Keratinocyte (primary cell): ENCODE results near the gene TM9SF2. TPM values are rescaled to one million over a fixed set of nuclear protein-coding genes. Genes with fewer than 3 reads are reported as not detected.
A peak's percentile ranks its signal among the peaks of the same experiment; 100 is the strongest.

Experiments used
- DNase-seq: peaks from one replicate; pipeline ENCODE4 v3.0.0-alpha.2; 2011; ENCODE audit warnings: low read depth, missing footprints, low spot score
- FAIRE-seq: peaks from 2 replicates; lab custom pipeline; 2011; peaks lifted over from hg19 to GRCh38; lab: Jason Lieb, UNC
- H2AFZ ChIP-seq: 2 replicates; pipeline ENCODE4 v1.6.0; 2012; ENCODE audit warnings: low read length, control low read depth, inconsistent platforms; ENCODE audit not compliant: control insufficient read depth
- H3K27ac ChIP-seq: 2 replicates; pipeline ENCODE4 v1.5.1; 2011; ENCODE audit warnings: low read length; ENCODE audit not compliant: control insufficient read depth, insufficient read depth
- H3K27me3 ChIP-seq: 3 replicates; pipeline ENCODE4 v1.6.0; 2011; ENCODE audit warnings: low read length; ENCODE audit not compliant: control insufficient read depth, insufficient read depth; ENCODE audit errors: extremely low read depth
- H3K36me3 ChIP-seq, 2 experiments: 2 replicates in 1 of 2; 3 replicates in 1 of 2; pipeline ENCODE4 v1.5.1; 2011; ENCODE audit warnings: low read length in 2 of 2, mild to moderate bottlenecking in 1 of 2; ENCODE audit not compliant: control insufficient read depth in 2 of 2, insufficient read depth in 2 of 2; ENCODE audit errors: extremely low read depth in 1 of 2
- H3K4me1 ChIP-seq: 3 replicates; pipeline ENCODE4 v1.5.1; 2011; ENCODE audit warnings: low read length; ENCODE audit not compliant: control insufficient read depth, insufficient read depth; ENCODE audit errors: extremely low read depth
- H3K4me2 ChIP-seq: 3 replicates; pipeline ENCODE4 v1.6.0; 2011; ENCODE audit warnings: low read depth, low read length; ENCODE audit not compliant: control insufficient read depth, insufficient read depth; ENCODE audit errors: extremely low read depth
- H3K4me3 ChIP-seq, 3 experiments: fragments of 200-600 bp in 1 of 3; sonication (generic) in 1 of 3; 2 replicates in 2 of 3; 3 replicates in 1 of 3; pipeline ENCODE4 v1.5.1; 2011 to 2016; ENCODE audit warnings: low read length in 3 of 3, mild to moderate bottlenecking in 3 of 3, control low read depth in 2 of 3, inconsistent platforms in 1 of 3, low read depth in 1 of 3, mixed read lengths in 1 of 3, mixed run types in 1 of 3, moderate library complexity in 1 of 3; ENCODE audit not compliant: control insufficient read depth in 2 of 3, insufficient read depth in 2 of 3; ENCODE audit errors: extremely low read depth in 1 of 3
- H3K79me2 ChIP-seq: 2 replicates; pipeline ENCODE4 v1.6.0; 2012; ENCODE audit warnings: low read length; ENCODE audit not compliant: control insufficient read depth, insufficient read depth
- H3K9ac ChIP-seq: 3 replicates; pipeline ENCODE4 v1.6.0; 2011; ENCODE audit warnings: low read length; ENCODE audit not compliant: control insufficient read depth, insufficient read depth; ENCODE audit errors: extremely low read depth
- H3K9me1 ChIP-seq: 3 replicates; pipeline ENCODE4 v1.6.0; 2011; ENCODE audit warnings: low read length; ENCODE audit not compliant: control insufficient read depth, insufficient read depth; ENCODE audit errors: extremely low read depth
- H3K9me3 ChIP-seq: 2 replicates; pipeline ENCODE4 v1.5.1; 2012; ENCODE audit warnings: low read depth, low read length; ENCODE audit not compliant: control insufficient read depth
- H4K20me1 ChIP-seq: 3 replicates; pipeline ENCODE4 v1.6.0; 2011; ENCODE audit warnings: low read length; ENCODE audit not compliant: control insufficient read depth, insufficient read depth; ENCODE audit errors: extremely low read depth
- EZH2 ChIP-seq: IDR thresholded peaks from one replicate; pipeline ENCODE4 v1.6.1; 2012; ENCODE audit warnings: inconsistent platforms, mild to moderate bottlenecking, low read length, moderate library complexity
- dilution Hi-C: fragments of 300-500 bp; cut with MboI; formaldehyde crosslinking; loops from one replicate; pipeline ENCODE4 v1.7.0; 2020; ENCODE audit warnings: low sequenced_read_pairs; ENCODE audit not compliant: extremely low pct_ligation_motif_present
- polyA minus RNA-seq, 3 experiments: library from RNA; depleted of rRNA, polyadenylated mRNA; stranded (reverse); fragments of >200 nt; gene quantifications; 1 replicate in 1 of 3; 2 replicates in 1 of 3; 3 replicates in 1 of 3; pipeline ENCODE4 v1.2.3, GENCODE V29; 2011
- polyA plus RNA-seq, 5 experiments: library from polyadenylated mRNA; depleted of rRNA in 3 of 5; stranded (reverse) in 3 of 5; stranded (forward) in 1 of 5; unstranded in 1 of 5; fragments of >200 nt; gene quantifications; 1 replicate in 1 of 5; 2 replicates in 3 of 5; 3 replicates in 1 of 5; pipeline versions ENCODE4 v1.2.1 to v1.2.3, GENCODE V29; 2011 to 2012; ENCODE audit warnings: missing spikeins in 2 of 5, low read depth in 1 of 5, low replicate concordance in 1 of 5
- TF ChIP-seq, protein P1 (sequence below), 3 experiments: IDR thresholded peaks in 1 of 3; conservative IDR thresholded peaks in 1 of 3; optimal IDR thresholded peaks in 1 of 3; 2 replicates in 2 of 3; 3 replicates in 1 of 3; pipeline versions ENCODE3 to v1.5.1; 2011; ENCODE audit warnings: low read length in 3 of 3, mild to moderate bottlenecking in 3 of 3, moderate library complexity in 2 of 3, control low read depth in 1 of 3, inconsistent platforms in 1 of 3; ENCODE audit not compliant: insufficient read depth in 2 of 3; ENCODE audit errors: extremely low read depth in 1 of 3

TM9SF2 gene
- polyA plus RNA-seq = 96.5 to 134 TPM (median 102 TPM) in 3 replicates
- 149 TPM for polyA plus RNA-seq (2011; ENCODE audit: low read depth)
- 39.7 and 80.6 TPM in 2 replicates for polyA plus RNA-seq (2011; cell fraction: cytosol; rRNA removed)
- polyA plus RNA-seq (2011; cell fraction: nucleus; rRNA removed) = 141 and 213 TPM in 2 replicates
- polyA plus RNA-seq (2012; ENCODE audit: low replicate concordance) = 62.0 and 78.9 TPM in 2 replicates
- polyA minus RNA-seq = 35.7 to 154 TPM (median 114 TPM) in 3 replicates
- polyA minus RNA-seq (2011; cell fraction: cytosol; rRNA and poly(A)+ RNA removed) = 109 TPM
- polyA minus RNA-seq (2011; cell fraction: nucleus; rRNA and poly(A)+ RNA removed) = 148 and 216 TPM in 2 replicates

DNA sequence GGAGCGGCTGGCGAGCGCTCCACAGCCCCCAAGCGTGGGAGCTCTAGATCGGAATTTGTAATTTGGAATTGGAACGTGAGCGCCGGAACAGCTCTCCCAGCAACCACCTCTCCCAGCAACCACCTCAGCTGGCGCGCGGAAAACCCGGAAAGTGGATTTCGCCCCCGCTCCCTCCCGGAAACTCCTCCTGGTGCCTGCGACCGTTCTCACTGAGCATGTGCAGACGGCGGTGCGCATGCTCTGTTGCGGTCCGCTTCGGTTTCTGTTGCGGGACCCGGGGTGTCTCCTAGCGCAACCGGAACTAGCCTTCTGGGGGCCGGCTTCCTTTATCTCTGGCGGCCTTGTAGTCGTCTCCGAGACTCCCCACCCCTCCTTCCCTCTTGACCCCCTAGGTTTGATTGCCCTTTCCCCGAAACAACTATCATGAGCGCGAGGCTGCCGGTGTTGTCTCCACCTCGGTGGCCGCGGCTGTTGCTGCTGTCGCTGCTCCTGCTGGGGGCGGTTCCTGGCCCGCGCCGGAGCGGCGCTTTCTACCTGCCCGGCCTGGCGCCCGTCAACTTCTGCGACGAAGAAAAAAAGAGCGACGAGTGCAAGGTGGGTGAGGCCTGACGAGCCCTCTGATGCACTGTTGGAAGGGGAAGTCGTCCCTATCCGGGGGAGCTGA is at the start of gene TM9SF2:
Gene TM9SF2 (plus strand): TSS at position 289 of the 664 bp plus-strand sequence. CDS start 135 bp downstream, at position 424.
- dilution Hi-C loops = no loop called here
- FAIRE-seq = peak; percentile 70
- Histone ChIP-seq H4K20me1 (no peaks in the 10 kb centered on the region), H2AFZ (peak within 1 kb of the TSS; percentile 94), H3K9me1 (no peaks in the 10 kb centered on the region), H3K9me3 (no peaks in the 10 kb centered on the region), H3K9ac (peak within 1 kb of the TSS; percentile 95), H3K4me3 (peak within 1 kb of the TSS; percentile 87 to 97 (median 93)), H3K79me2 (peaks cover 50% of the 10 kb centered on the region), H3K4me1 (peaks cover 44% of the 10 kb centered on the region), H3K36me3 (no peaks in the 10 kb centered on the region), H3K27me3 (no peaks in the 10 kb centered on the region), H3K27ac (peak within 1 kb of the TSS; percentile 87), H3K4me2 (peak within 1 kb of the TSS; percentile 99)
- TF ChIP-seq, protein P1, sequence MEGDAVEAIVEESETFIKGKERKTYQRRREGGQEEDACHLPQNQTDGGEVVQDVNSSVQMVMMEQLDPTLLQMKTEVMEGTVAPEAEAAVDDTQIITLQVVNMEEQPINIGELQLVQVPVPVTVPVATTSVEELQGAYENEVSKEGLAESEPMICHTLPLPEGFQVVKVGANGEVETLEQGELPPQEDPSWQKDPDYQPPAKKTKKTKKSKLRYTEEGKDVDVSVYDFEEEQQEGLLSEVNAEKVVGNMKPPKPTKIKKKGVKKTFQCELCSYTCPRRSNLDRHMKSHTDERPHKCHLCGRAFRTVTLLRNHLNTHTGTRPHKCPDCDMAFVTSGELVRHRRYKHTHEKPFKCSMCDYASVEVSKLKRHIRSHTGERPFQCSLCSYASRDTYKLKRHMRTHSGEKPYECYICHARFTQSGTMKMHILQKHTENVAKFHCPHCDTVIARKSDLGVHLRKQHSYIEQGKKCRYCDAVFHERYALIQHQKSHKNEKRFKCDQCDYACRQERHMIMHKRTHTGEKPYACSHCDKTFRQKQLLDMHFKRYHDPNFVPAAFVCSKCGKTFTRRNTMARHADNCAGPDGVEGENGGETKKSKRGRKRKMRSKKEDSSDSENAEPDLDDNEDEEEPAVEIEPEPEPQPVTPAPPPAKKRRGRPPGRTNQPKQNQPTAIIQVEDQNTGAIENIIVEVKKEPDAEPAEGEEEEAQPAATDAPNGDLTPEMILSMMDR (optimal IDR thresholded peaks at IDR 0.05 in 1 of 3, IDR thresholded peaks at IDR 0.05 in 1 of 3, conservative IDR thresholded peaks at IDR 0.05 in 1 of 3; ENCODE audit: extremely low read depth in 1 of 3, insufficient read depth in 2 of 3, low read length in 3 of 3) = no peak
- TF ChIP-seq EZH2 = no peak
- peak; percentile 79 for DNase-seq

- TF ChIP-seq, protein P1 (optimal IDR thresholded peaks at IDR 0.05 in 1 of 3, IDR thresholded peaks at IDR 0.05 in 1 of 3, conservative IDR thresholded peaks at IDR 0.05 in 1 of 3; ENCODE audit: extremely low read depth in 1 of 3, insufficient read depth in 2 of 3, low read length in 3 of 3) = no peak
- no peak for TF ChIP-seq EZH2
- no peaks in the 10 kb centered on the region for H3K79me2 ChIP-seq
- H4K20me1 ChIP-seq = no peaks in the 10 kb centered on the region
- no peaks in the 10 kb centered on the region for H3K9me3 ChIP-seq
- H3K4me3 ChIP-seq = no peak overlapping the region
- peaks cover 5% of the 10 kb centered on the region for H3K27me3 ChIP-seq
- no peaks in the 10 kb centered on the region for H3K9me1 ChIP-seq
- no peak overlapping the region for H3K4me2 ChIP-seq
- H3K27ac ChIP-seq = no peak overlapping the region
- no peak overlapping the region for H3K9ac ChIP-seq
- H3K4me1 ChIP-seq = no peaks in the 10 kb centered on the region
- FAIRE-seq (no peak), DNase-seq (no peak)
- no peaks in the 10 kb centered on the region for H3K36me3 ChIP-seq
- dilution Hi-C loops = no loop called here
- H2AFZ ChIP-seq = no peak overlapping the region
Measured at GRCh38 chr13:99454518-99455183, 46.6 kb upstream of the TM9SF2 start.
